Small intestine (tissue), 7 donors: ENCODE results near the gene TNKS1BP1. TPM values are rescaled to one million over a fixed set of nuclear protein-coding genes. Genes with fewer than 3 reads are reported as not detected.
A peak's percentile ranks its signal among the peaks of the same experiment; 100 is the strongest.

Source experiments
- DNase-seq, 2 donors: peaks; one replicate each; pipeline versions ENCODE4 v3.0.0 to v3.0.0-alpha.2; 2013
- FAIRE-seq: peaks from 2 replicates; lab custom pipeline; 2012; peaks lifted over from hg19 to GRCh38; lab: Jason Lieb, UNC
- H3K27ac ChIP-seq, 3 donors: one replicate each; pipeline ENCODE4 v1.5.1; 2013; ENCODE audit warnings: low read length in 2 of 3, mild to moderate bottlenecking in 2 of 3, control low read depth in 1 of 3, inconsistent platforms in 1 of 3, low read depth in 1 of 3, moderate library complexity in 1 of 3
- H3K27me3 ChIP-seq, 3 donors: one replicate each; pipeline ENCODE4 v1.6.1; 2013; ENCODE audit warnings: low read length in 3 of 3, inconsistent platforms in 1 of 3; ENCODE audit not compliant: control insufficient read depth in 3 of 3, insufficient read depth in 3 of 3
- H3K36me3 ChIP-seq, 3 donors: one replicate each; pipeline ENCODE4 v1.6.1; 2013; ENCODE audit warnings: low read length in 3 of 3, inconsistent platforms in 1 of 3, low read depth in 1 of 3, mild to moderate bottlenecking in 1 of 3, moderate library complexity in 1 of 3; ENCODE audit not compliant: control insufficient read depth in 3 of 3, insufficient read depth in 2 of 3
- H3K4me1 ChIP-seq, 3 donors: one replicate each; pipeline ENCODE4 v1.6.1; 2013; ENCODE audit warnings: low read length in 2 of 3, inconsistent platforms in 1 of 3, low read depth in 1 of 3, mild to moderate bottlenecking in 1 of 3, moderate library complexity in 1 of 3; ENCODE audit not compliant: control insufficient read depth in 3 of 3, insufficient read depth in 2 of 3
- H3K4me3 ChIP-seq, 3 donors: one replicate each; pipeline ENCODE4 v1.5.1; 2013; ENCODE audit warnings: low read length in 3 of 3, control low read depth in 1 of 3, inconsistent platforms in 1 of 3, low read depth in 1 of 3, mild to moderate bottlenecking in 1 of 3, moderate library complexity in 1 of 3
- H3K9me3 ChIP-seq, 2 donors: one replicate each; pipeline ENCODE4 v1.6.1; 2013; ENCODE audit warnings: low read depth in 1 of 2, low read length in 1 of 2; ENCODE audit not compliant: control insufficient read depth in 2 of 2, insufficient read depth in 1 of 2
- WGBS, 3 donors: extraction: QIAGEN DNeasy Blood & Tissue Kit; methylation state at CpG; one replicate each; pipeline ENCODE4 v1.1.7; 2013; 5-methylcytosine and 5-hydroxymethylcytosine counted together
- polyA plus RNA-seq, 4 donors: library from polyadenylated mRNA; stranded (reverse) in 3 of 4; unstranded in 1 of 4; fragments of 200-250 nt in 3 of 4; fragments of 120-200 nt in 1 of 4; gene quantifications; one replicate each; pipeline versions ENCODE4 v1.2.1 to v1.2.3, GENCODE V29; 2013
- donor health status: healthy with polysubstance abuse.
- donor health status: control.
- donor health status: control.
- donor health status: Bipolar disorder and iron deficiency.
- donor health status: healthy.

Gene TNKS1BP1
- polyA plus RNA-seq, 4 donors, result 72.1 to 178 (median 98.6) TPM

- DNase-seq (peak in 1 of 2 donors; percentile 26), FAIRE-seq (no peak)
- Histone ChIP-seq H3K4me3 (no peak overlapping the region), H3K36me3 (no peaks in the 10 kb centered on the region), H3K9me3 (no peaks in the 10 kb centered on the region), H3K27ac (no peak overlapping the region), H3K27me3 (no peaks in the 10 kb centered on the region), H3K4me1 (no peaks in the 10 kb centered on the region)
- 30 to 47% (median 42%) methylated on average over 5 of the region's 5 CpGs for WGBS, 3 donors
Observed at GRCh38 chr11:57251491-57252104, 73.2 kb downstream of the TNKS1BP1 start.

GRCh38 chr11:57251037-57251436 is 73.7 kb downstream of the TNKS1BP1 start:
- H3K4me3 ChIP-seq, result no peak overlapping the region
- DNase-seq (no peak), FAIRE-seq (no peak)
- no peaks in the 10 kb centered on the region for H3K9me3 ChIP-seq
- H3K27me3 ChIP-seq, result no peaks in the 10 kb centered on the region
- no peaks in the 10 kb centered on the region for H3K36me3 ChIP-seq
- H3K4me1 ChIP-seq, result no peaks in the 10 kb centered on the region
- H3K27ac ChIP-seq, result no peak overlapping the region
- 80 to 90% (median 89%) methylated on average over 2 of the region's 2 CpGs for WGBS, 3 donors

Other genes with a start within 250 kb of the TNKS1BP1 start
- 1 to 10 TPM in 1 of 4 donors, under 1 TPM in 1, not detected in 2; 0.44 to 1.6 TPM for gene LRRC55, start 143.0 kb downstream of the TNKS1BP1 start, polyA plus RNA-seq
- gene APLNR, start 87.7 kb downstream of the TNKS1BP1 start, polyA plus RNA-seq, result 10 to 100 TPM in 1 of 4 donors, 1 to 10 TPM in 1, under 1 TPM in 1, not detected in 1; 0.27 to 25.4 (median 3.4) TPM
- gene SSRP1, start 10.9 kb upstream of the TNKS1BP1 start, polyA plus RNA-seq, result 10 to 100 TPM; 32.4 to 95.4 (median 63.7) TPM
- gene P2RX3, start 13.4 kb upstream of the TNKS1BP1 start, polyA plus RNA-seq, result under 1 TPM in 2 of 4 donors, not detected in 2; 0.46 to 0.68 TPM
- gene PRG3, start 56.2 kb upstream of the TNKS1BP1 start, polyA plus RNA-seq, result under 1 TPM in 1 of 4 donors, not detected in 3; 0.22 TPM
- under 1 TPM in 2 of 4 donors, not detected in 2; 0.15 to 0.31 TPM for gene PRG2, start 65.7 kb upstream of the TNKS1BP1 start, polyA plus RNA-seq
- gene SLC43A3, start 102.2 kb upstream of the TNKS1BP1 start, polyA plus RNA-seq, result 10 to 100 TPM in 2 of 4 donors, 1 to 10 TPM in 2; 2.4 to 13.8 (median 8.3) TPM
- gene RTN4RL2, start 135.6 kb upstream of the TNKS1BP1 start, polyA plus RNA-seq, result under 1 TPM in 2 of 4 donors, not detected in 2; 0.70 to 0.87 TPM
- 10 to 100 TPM in 2 of 4 donors, 1 to 10 TPM in 1, under 1 TPM in 1; 0.67 to 25.0 (median 7.9) TPM for gene SLC43A1, start 190.8 kb upstream of the TNKS1BP1 start, polyA plus RNA-seq
- 10 to 100 TPM; 26.0 to 84.8 (median 60.7) TPM for gene TIMM10, start 205.8 kb upstream of the TNKS1BP1 start, polyA plus RNA-seq
- under 1 TPM in 1 of 4 donors, not detected in 3; 0.58 TPM for gene SMTNL1, start 212.6 kb upstream of the TNKS1BP1 start, polyA plus RNA-seq
- gene UBE2L6, start 242.7 kb upstream of the TNKS1BP1 start, polyA plus RNA-seq, result 10 to 100 TPM; 51.7 to 72.3 (median 58.7) TPM